Glutamatergic neuron (in vitro differentiated cells): ENCODE measurements around the gene ATP2C2. TPM values are rescaled to one million over a fixed set of nuclear protein-coding genes. Genes with fewer than 3 reads are reported as not detected.
"Not testable (repeated sequence)": the region's sequence is repeated elsewhere in the genome, so short reads cannot be mapped to it uniquely, and the experiment has no call there.

Source experiments
- DNase-seq: peaks from one replicate; pipeline ENCODE4 v3.0.0; 2022
- H3K27ac Mint-ChIP-seq: one replicate; pipeline ENCODE4 v1.8.0; 2020; ENCODE audit warnings: mild to moderate bottlenecking, mixed read lengths, inconsistent platforms; ENCODE audit not compliant: unreplicated experiment
- H3K27me3 Mint-ChIP-seq: one replicate; pipeline ENCODE4 v1.8.0; 2020; ENCODE audit warnings: mild to moderate bottlenecking, moderate library complexity, mixed read lengths, inconsistent platforms; ENCODE audit not compliant: unreplicated experiment
- H3K36me3 Mint-ChIP-seq: one replicate; pipeline ENCODE4 v1.8.0; 2020; ENCODE audit warnings: mild to moderate bottlenecking, mixed read lengths, inconsistent platforms; ENCODE audit not compliant: unreplicated experiment
- H3K4me1 Mint-ChIP-seq: one replicate; pipeline ENCODE4 v1.8.0; 2020; ENCODE audit warnings: mild to moderate bottlenecking, low read depth, mixed read lengths, inconsistent platforms; ENCODE audit not compliant: unreplicated experiment
- H3K4me3 Mint-ChIP-seq: one replicate; pipeline ENCODE4 v1.8.0; 2020; ENCODE audit warnings: mild to moderate bottlenecking, mixed read lengths, inconsistent platforms; ENCODE audit not compliant: unreplicated experiment
- H3K9me3 Mint-ChIP-seq: one replicate; pipeline ENCODE4 v1.8.0; 2020; ENCODE audit warnings: mild to moderate bottlenecking, moderate library complexity, mixed read lengths, inconsistent platforms; ENCODE audit not compliant: unreplicated experiment
- total RNA-seq: library from RNA; stranded (reverse); fragmentation: NEBNext Ultra II Directional; extraction: Animal tissue kit (Norgen Biotek cat#: 25700); gene quantifications from one replicate; pipeline ENCODE4 v1.2.1, GENCODE V29; 2021; ENCODE audit not compliant: unreplicated experiment
- TF ChIP-seq, protein P1 (sequence below): fragments of 200-600 bp; sonication (generic); IDR thresholded peaks from one replicate; pipeline ENCODE4 v1.5.0; 2021; ENCODE audit not compliant: partially characterized antibody, unreplicated experiment

ATP2C2 gene
- total RNA-seq, 1 donor from 2014 or later = not detected

DNA sequence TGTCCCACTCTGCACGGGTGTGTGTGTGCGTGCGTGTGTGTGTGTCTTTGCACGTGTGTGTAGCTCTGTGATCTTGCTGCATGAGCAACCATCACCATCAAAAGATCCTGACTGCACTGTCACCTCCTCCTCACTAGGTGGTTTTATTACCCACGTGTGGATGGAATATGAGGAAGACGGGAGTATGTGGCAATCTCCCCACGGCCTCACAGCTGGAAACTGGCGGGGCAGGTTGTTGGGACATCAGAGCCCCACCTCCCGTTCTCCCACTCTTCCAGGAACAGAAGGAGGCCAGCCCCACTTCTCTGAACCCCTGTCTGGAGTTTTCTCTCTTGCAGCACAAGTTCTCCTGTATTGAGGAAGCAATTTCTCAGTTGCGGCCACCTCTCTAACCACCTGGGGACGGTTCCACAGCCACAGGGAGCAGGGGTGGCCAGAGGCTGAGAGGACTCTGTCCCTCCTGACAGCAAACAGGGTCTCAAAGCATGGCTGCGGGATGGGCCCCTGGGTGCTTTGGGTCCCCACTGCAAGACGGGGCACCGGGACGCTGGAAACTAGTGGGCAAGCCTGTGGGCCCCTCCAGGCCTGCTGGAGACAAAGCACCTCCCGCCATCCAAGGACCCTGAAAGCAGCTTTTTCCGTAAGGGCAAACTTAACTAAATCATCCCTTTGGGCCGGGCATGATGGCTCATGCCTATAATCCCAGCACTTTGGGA lies 27.9 kb upstream of the ATP2C2 start:
- Mint-ChIP-seq H3K27ac (no peak overlapping the region), H3K36me3 (peaks cover 14% of the 10 kb centered on the region), H3K27me3 (peaks cover 13% of the 10 kb centered on the region), H3K4me1 (peaks cover 13% of the 10 kb centered on the region), H3K4me3 (no peak overlapping the region), H3K9me3 (peaks cover 23% of the 10 kb centered on the region)
- DNase-seq = no peak
- TF ChIP-seq, protein P1, sequence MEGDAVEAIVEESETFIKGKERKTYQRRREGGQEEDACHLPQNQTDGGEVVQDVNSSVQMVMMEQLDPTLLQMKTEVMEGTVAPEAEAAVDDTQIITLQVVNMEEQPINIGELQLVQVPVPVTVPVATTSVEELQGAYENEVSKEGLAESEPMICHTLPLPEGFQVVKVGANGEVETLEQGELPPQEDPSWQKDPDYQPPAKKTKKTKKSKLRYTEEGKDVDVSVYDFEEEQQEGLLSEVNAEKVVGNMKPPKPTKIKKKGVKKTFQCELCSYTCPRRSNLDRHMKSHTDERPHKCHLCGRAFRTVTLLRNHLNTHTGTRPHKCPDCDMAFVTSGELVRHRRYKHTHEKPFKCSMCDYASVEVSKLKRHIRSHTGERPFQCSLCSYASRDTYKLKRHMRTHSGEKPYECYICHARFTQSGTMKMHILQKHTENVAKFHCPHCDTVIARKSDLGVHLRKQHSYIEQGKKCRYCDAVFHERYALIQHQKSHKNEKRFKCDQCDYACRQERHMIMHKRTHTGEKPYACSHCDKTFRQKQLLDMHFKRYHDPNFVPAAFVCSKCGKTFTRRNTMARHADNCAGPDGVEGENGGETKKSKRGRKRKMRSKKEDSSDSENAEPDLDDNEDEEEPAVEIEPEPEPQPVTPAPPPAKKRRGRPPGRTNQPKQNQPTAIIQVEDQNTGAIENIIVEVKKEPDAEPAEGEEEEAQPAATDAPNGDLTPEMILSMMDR = no peak

DNA sequence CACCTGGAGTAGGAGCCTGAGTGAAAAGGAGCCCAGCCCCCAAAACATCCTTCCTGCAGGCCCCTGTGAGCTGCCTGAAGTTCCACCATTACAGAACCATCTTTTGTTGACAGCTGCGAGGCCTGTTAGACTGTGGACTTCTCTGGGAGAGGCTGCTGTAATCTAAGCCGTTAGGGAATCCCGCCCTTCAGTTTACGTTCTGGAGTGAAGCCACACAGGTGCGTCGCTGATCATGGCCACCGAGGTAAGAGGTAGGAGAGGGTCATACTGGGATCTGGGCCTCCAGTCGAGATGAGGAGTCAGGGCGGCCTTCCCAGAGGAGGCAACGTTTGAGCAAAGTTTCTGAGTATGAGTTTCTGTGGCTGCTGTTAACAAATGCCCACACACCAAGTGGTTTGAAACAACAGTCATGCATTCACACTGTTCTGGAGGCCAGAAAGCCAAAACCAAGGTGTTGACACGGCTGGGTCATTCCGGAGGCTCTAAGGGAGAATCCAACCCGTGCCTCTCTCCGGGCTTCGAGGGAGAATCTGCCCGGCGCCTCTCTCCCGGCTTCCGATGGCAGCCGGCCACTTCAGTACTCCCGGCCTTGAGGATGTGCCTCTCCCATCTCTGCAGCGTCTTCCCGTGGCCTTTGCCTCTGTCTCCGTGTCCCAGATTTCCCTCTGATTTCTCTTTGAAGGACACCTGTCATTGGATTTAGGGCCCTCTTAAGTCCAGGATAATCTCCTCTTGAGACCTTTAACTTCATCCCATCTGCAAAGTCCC lies 26.6 kb upstream of the ATP2C2 start:
- Mint-ChIP-seq H3K4me1 (peaks cover 13% of the 10 kb centered on the region), H3K4me3 (no peak overlapping the region), H3K27me3 (peaks cover 13% of the 10 kb centered on the region), H3K9me3 (peaks cover 18% of the 10 kb centered on the region), H3K36me3 (peaks cover 9% of the 10 kb centered on the region), H3K27ac (no peak overlapping the region)
- no peak for DNase-seq
- TF ChIP-seq, protein P1 = no peak

DNA sequence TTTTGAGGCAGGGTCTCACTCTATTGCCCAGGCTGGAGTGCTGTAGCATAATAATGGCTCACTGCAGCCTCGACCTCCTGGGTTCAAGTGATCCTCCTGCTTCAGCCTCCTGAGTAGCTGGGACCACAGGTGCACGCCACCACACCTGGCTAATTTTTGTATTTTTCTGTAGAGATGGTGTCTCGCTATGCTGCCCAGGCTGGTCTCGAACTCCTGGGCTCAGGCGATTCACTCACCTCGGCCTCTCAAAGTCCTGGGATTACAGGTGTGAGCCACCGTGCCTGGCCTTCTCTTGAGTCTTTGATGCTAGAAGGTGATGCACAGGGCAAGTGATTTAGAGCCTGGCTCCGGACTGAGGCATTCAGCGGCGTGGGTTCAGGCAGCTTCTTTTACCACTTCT lies 24.5 kb upstream of the ATP2C2 start:
- not testable (repeated sequence) for H3K27ac Mint-ChIP-seq, H3K36me3 Mint-ChIP-seq, DNase-seq, H3K4me3 Mint-ChIP-seq, H3K27me3 Mint-ChIP-seq
- H3K4me1 Mint-ChIP-seq = peaks cover 10% of the 10 kb centered on the region
- peaks cover 12% of the 10 kb centered on the region for H3K9me3 Mint-ChIP-seq

DNA sequence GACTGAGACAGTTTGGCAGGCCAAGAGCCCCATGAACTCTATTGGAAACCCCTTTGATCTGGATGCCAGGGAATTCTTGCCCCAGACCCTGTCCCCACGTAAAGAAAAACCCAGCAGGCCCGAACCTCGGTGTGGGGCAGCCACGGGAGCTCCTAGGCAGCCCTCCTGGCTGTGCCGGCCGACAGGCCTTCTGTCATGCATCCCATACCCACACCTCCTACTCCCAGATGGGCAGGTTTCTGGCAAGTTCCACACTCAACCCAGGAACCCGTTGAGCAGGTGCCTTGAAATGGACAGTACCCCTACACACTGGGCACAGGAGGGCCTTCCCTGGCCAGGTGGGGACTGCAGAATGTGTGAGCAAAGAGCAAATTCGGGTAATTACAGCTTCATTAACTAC lies 23.6 kb upstream of the ATP2C2 start:
- no peak overlapping the region for H3K27ac Mint-ChIP-seq
- H3K4me3 Mint-ChIP-seq = no peak overlapping the region
- no peaks in the 10 kb centered on the region for H3K36me3 Mint-ChIP-seq
- H3K4me1 Mint-ChIP-seq = peaks cover 5% of the 10 kb centered on the region
- peaks cover 1% of the 10 kb centered on the region for H3K27me3 Mint-ChIP-seq
- DNase-seq = no peak
- TF ChIP-seq, protein P1 = no peak
- peaks cover 3% of the 10 kb centered on the region for H3K9me3 Mint-ChIP-seq

DNA sequence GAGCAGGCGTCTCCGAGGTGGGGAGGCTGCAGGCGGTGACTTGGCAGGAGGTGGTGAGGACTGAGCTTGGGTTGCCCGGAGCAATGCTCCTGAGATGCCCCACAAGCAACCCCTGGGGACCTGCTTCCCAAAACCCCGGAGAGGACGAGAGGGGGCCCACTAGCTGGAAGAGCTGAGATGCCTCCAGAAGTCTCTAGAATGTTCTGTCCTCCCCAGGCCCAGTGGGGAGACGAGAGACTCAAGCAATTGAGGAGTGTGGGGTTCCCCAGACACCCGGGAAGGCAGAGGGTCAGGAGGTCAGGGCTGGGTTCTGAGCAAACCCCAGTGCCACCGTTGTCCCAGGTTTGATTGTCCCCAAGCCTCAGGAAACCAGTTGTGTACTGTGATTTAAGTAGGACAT lies 21.2 kb upstream of the ATP2C2 start:
- Mint-ChIP-seq H3K4me3 (no peak overlapping the region), H3K27me3 (no peaks in the 10 kb centered on the region), H3K36me3 (no peaks in the 10 kb centered on the region), H3K9me3 (no peaks in the 10 kb centered on the region), H3K27ac (no peak overlapping the region), H3K4me1 (no peaks in the 10 kb centered on the region)
- TF ChIP-seq, protein P1 = no peak
- no peak for DNase-seq
